Activated naive CD4-positive, alpha-beta T cell treated with anti-CD3 and anti-CD28 coated beads for 36 hours (primary cell): ENCODE measurements around the gene SNX24. TPM values are rescaled to one million over a fixed set of nuclear protein-coding genes. Genes with fewer than 3 reads are reported as not detected.

Experiments
- CTCF ChIA-PET: fragments of 350-600 bp; sonication (Branson Sonifier 250); formaldehyde crosslinking; loops from one replicate; lab custom pipeline; 2021; ENCODE audit warnings: antibody characterized with exemption; lab: Charles Lee
- DNase-seq: peaks from one replicate; pipeline ENCODE4 v3.0.0-alpha.2; 2020
- H3K27ac Mint-ChIP-seq: one replicate; pipeline ENCODE4 v1.8.0; 2021; ENCODE audit warnings: mild to moderate bottlenecking, mixed read lengths
- H3K27me3 Mint-ChIP-seq: one replicate; pipeline ENCODE4 v1.8.0; 2021; ENCODE audit warnings: low read depth, mixed read lengths
- H3K36me3 Mint-ChIP-seq: one replicate; pipeline ENCODE4 v1.8.0; 2021; ENCODE audit warnings: low read depth, mixed read lengths
- H3K4me1 Mint-ChIP-seq: one replicate; pipeline ENCODE4 v1.8.0; 2021; ENCODE audit warnings: low read depth, mixed read lengths
- H3K4me3 Mint-ChIP-seq: one replicate; pipeline ENCODE4 v1.8.0; 2021; ENCODE audit warnings: mild to moderate bottlenecking, moderate library complexity, mixed read lengths
- H3K9me3 Mint-ChIP-seq: one replicate; pipeline ENCODE4 v1.8.0; 2021; ENCODE audit warnings: mixed read lengths
- intact Hi-C: fragments of 100-400 bp; cut with micrococcal nuclease; formaldehyde crosslinking; loops from one replicate; pipeline ENCODE4 v1.15.1; 2023
- total RNA-seq, 2 experiments: library from RNA; stranded (reverse); gene quantifications; one replicate each; pipeline ENCODE4 v1.2.3, GENCODE V29; 2021

SNX24 gene, protein sequence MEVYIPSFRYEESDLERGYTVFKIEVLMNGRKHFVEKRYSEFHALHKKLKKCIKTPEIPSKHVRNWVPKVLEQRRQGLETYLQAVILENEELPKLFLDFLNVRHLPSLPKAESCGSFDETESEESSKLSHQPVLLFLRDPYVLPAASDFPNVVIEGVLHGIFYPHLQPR
- 1 to 10 TPM; 2.2 to 2.3 TPM for total RNA-seq

DNA sequence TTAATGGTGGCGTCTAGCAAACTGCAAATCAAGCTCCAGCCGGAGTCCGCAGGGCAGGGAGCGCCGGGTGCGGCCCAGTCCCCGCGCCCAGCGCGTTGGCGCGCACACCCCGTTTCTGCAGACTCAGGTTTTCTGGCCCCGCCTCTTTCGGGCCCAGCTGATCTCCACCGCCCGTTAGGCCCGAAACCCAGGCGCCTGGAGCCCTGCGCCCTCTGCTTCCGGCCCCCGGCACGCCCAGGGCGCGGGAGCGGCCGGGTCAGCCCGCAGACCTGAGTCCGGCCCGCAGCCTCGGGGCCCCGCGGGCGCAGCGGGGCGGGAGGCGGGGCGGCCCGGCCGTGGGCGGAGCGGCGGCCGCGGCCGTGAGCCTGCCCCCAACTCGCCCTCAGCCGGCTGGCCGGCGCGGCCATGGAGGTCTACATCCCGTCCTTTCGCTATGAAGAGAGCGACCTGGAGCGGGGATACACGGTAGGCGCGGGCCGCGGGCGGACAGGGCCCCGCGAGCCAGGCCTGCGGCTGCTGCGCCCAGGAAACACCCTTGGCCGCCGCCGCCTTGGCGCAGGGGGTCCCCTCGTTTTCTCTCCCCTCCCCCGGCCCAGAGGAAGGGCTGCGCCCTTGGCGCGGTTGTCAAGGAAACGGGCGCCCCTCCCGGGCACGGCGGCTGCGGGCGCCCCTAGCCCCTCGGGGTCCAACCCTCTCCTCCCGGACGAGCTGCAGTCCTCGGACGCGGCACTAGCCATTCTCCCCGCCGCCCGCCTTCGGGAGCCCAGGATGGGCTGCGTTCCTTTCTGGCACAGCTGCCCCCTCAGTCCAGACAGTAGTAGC is at the start of gene SNX24:
Gene SNX24 (plus strand): TSS at position 385 of the 822 bp plus-strand sequence. CDS start 21 bp downstream, at position 406.
- CTCF ChIA-PET = no interaction called here
- Mint-ChIP-seq H3K36me3 (no peaks in the 10 kb centered on the region), H3K27ac (no peak within 1 kb of the TSS), H3K27me3 (peaks cover 5% of the 10 kb centered on the region), H3K9me3 (no peaks in the 10 kb centered on the region), H3K4me3 (peak within 1 kb of the TSS; percentile 79), H3K4me1 (peaks cover 16% of the 10 kb centered on the region)
- intact Hi-C loops = loop anchor here (1.0 to 10.0 kb wide), 6 partner anchors 37 to 881 kb away; partner anchors contain the start of genes CEP120, CSNK1G3 and SRFBP1
- DNase-seq = peak; percentile 70

DNA sequence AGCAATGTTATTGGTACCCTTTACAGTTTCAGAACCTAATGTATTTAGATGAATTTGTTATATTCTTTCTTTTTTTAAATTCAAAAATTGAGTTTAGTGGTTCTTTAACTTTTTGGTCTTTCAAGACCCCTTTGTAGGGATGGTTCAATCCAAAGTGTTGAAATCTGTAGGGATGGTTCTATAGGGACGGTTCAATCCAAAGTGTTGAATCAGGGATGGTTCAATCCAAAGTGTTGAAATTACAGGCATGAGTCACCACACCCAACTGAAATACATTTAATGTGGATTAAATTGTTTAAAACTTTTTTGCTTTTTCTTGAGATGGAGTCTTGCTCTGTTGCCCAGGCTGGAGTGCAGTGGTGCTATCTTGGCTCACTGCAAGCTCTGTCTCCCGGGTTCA is 39.9 kb upstream of the SNX24 start:
- H3K4me1 Mint-ChIP-seq = no peaks in the 10 kb centered on the region
- CTCF ChIA-PET = no interaction called here

DNA sequence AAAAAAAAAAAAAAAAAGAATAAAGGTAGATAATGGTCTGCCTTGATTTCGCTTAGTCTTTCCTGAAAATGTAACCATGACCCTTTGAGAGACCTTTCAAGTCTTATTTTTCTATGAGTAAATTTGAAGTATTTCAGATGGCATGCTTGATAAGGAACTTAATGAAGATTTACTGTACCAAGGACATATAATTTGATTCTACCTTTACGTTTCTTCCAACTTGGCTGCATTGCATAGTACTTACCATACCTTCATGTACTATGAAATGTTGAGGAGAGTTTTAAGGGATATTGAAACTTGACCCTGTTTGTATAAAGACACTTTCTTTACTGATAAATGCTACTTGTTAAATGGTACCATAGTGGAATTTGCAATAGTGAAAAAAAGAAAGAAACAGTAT is 35.0 kb upstream of the SNX24 start:
- H3K4me3 Mint-ChIP-seq = no peak overlapping the region
- no peak for DNase-seq
- no peak overlapping the region for H3K27ac Mint-ChIP-seq
- CTCF ChIA-PET = interaction anchor here (0.7 kb wide), 1 partner anchor 37 kb away, joined by 3 read pairs; no protein-coding TSS in a partner anchor
- H3K9me3 Mint-ChIP-seq = no peaks in the 10 kb centered on the region
- H3K4me1 Mint-ChIP-seq = no peaks in the 10 kb centered on the region
- no peaks in the 10 kb centered on the region for H3K27me3 Mint-ChIP-seq
- intact Hi-C loops = no loop called here
- peaks cover 31% of the 10 kb centered on the region for H3K36me3 Mint-ChIP-seq

More for the DNA sequence above, 39.9 kb upstream of the SNX24 start:
- H3K27ac Mint-ChIP-seq = no peak overlapping the region
- no peaks in the 10 kb centered on the region for H3K27me3 Mint-ChIP-seq
- H3K9me3 Mint-ChIP-seq = no peaks in the 10 kb centered on the region
- peaks cover 39% of the 10 kb centered on the region for H3K36me3 Mint-ChIP-seq
- no peak for DNase-seq
- intact Hi-C loops = no loop called here
- no peak overlapping the region for H3K4me3 Mint-ChIP-seq

DNA sequence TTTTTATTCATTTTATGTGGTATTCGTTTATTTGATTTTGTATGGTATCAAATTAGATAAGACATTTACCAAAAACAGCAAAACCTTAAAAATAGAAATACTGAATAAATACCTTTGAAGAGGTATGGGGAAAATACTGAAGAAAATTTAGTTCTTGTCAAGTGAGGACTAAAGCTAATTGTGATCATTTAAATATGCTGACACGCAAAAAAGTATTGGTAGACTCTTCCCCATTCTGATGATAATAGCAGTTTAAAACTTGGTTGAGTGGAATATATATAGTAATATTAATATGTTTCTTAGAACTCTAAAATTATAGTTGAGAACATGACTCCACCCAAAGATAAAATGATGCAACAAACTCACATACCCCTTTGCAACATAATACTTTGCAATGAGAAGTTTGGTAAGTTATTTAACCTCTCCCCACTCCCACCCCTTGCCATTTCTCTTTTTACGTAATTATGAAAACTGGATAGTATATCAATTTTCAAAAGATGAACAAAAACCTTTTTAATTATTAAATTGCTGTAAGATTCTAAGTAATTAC is 30.1 kb upstream of the SNX24 start:
- intact Hi-C loops = no loop called here
- Mint-ChIP-seq H3K4me1 (no peaks in the 10 kb centered on the region), H3K27ac (no peak overlapping the region), H3K36me3 (peaks cover 11% of the 10 kb centered on the region), H3K4me3 (no peak overlapping the region), H3K9me3 (no peaks in the 10 kb centered on the region), H3K27me3 (no peaks in the 10 kb centered on the region)
- CTCF ChIA-PET = no interaction called here
- no peak for DNase-seq

DNA sequence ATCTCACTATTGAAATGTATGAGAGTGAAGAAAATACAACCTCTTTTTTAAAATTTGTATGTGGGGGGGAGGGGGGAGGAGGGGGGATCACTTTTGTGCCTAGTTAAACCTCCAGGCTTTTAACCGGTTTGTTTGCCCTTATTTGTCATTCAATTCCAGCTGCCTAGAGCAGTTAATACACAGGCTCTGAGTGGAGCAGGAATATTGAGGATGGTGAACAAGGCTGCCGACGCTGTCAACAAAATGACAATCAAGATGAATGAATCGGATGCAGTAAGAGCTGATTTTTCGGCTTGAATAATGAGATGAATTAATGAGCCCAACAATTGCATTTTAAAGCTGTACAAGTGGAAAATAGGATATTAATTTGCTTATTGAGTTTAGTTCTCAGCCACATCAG is 28.7 kb upstream of the SNX24 start:
- Mint-ChIP-seq H3K4me3 (no peak overlapping the region), H3K4me1 (no peaks in the 10 kb centered on the region), H3K36me3 (peaks cover 9% of the 10 kb centered on the region), H3K27me3 (no peaks in the 10 kb centered on the region), H3K9me3 (no peaks in the 10 kb centered on the region), H3K27ac (no peak overlapping the region)
- CTCF ChIA-PET = no interaction called here
- intact Hi-C loops = no loop called here
- DNase-seq = no peak

DNA sequence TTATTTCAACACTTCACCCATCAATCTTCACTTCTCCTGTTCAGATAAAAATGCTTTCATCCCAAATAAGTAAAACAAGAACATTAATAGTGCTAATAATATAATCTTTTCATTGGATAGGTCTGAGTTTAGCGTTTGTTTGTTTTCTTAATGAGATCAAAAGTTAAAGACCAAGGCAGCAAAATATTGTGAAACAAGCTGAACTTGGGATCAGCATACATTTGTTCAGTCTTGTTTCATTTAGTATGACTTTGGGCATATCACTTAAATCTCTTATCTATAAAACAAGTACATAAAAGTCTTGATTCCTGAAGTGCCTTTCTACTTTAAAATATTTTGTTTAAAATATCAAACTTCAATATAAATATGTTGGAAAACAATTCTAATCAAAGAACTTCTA is 13.4 kb upstream of the SNX24 start:
- no peaks in the 10 kb centered on the region for H3K27me3 Mint-ChIP-seq
- CTCF ChIA-PET = no interaction called here
- no peaks in the 10 kb centered on the region for H3K4me1 Mint-ChIP-seq
- no peak overlapping the region for H3K27ac Mint-ChIP-seq
- intact Hi-C loops = no loop called here
- peaks cover 10% of the 10 kb centered on the region for H3K36me3 Mint-ChIP-seq
- no peak for DNase-seq
- no peaks in the 10 kb centered on the region for H3K9me3 Mint-ChIP-seq
- H3K4me3 Mint-ChIP-seq = no peak overlapping the region

DNA sequence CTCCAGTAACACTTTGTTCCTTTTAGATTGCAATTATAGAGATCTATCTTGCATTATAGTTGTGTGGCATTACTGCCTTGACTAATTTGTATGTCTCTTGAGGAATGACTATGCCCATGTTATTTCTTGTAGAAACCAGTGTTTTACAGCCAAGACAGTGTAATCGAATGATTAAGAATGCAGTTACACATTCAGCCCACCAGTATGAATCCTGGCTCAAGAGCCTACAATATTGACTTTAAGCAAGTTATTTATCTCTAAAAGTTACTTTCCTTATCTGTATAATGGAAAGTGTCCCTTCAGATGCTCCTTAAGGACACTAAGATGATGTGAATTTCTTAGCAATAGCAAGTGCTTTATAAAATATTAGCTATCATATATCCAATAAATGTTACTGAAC is 9.7 kb upstream of the SNX24 start:
- no peak for DNase-seq
- intact Hi-C loops = no loop called here
- Mint-ChIP-seq H3K27ac (no peak overlapping the region), H3K4me3 (no peak overlapping the region), H3K9me3 (no peaks in the 10 kb centered on the region), H3K36me3 (no peaks in the 10 kb centered on the region), H3K4me1 (no peaks in the 10 kb centered on the region), H3K27me3 (peaks cover 3% of the 10 kb centered on the region)
- CTCF ChIA-PET = no interaction called here

DNA sequence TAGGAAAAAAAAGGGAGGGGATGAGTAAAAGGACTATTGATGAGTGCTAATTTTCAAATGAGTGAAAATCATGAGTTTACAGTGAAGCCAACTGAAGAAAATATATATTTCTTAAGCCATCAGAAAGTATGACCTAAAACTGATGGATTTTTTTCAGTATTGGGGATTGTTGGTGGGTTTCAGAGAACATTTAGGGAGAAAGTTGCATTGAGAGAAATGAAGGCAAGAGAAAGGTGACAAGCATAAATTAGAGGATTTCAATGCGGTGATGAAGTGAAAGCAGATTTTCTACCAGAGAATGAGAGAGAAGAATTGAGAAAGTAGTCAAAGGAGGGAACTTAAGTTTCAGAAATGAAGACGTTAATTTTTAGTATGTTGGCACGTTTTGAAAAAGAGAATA is 8.5 kb upstream of the SNX24 start:
- intact Hi-C loops = no loop called here
- Mint-ChIP-seq H3K27ac (no peak overlapping the region), H3K9me3 (no peaks in the 10 kb centered on the region), H3K27me3 (peaks cover 3% of the 10 kb centered on the region), H3K36me3 (no peaks in the 10 kb centered on the region), H3K4me1 (no peaks in the 10 kb centered on the region), H3K4me3 (no peak overlapping the region)
- no peak for DNase-seq
- CTCF ChIA-PET = no interaction called here

DNA sequence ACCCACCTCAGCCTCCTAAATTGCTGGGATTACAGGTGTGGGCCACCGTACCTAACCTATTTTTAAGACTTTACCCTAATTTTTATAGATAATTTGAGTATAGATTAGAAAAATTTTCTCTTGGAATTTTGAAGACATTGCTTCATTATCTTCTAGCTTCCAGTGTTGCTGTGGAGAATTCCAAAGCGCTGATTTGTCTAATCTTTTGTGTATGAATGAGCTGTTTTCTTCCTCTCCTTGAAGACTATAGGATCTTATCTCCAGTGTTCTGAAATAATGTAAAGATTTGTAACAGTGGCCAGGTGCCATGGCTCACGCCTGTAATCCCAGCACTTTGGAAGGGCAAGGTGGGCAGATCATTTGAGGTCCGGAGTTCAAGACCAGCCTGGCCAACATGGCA is 5.7 kb upstream of the SNX24 start:
- no peak overlapping the region for H3K27ac Mint-ChIP-seq
- H3K36me3 Mint-ChIP-seq = no peaks in the 10 kb centered on the region
- peaks cover 3% of the 10 kb centered on the region for H3K27me3 Mint-ChIP-seq
- DNase-seq = no peak
- CTCF ChIA-PET = no interaction called here
- H3K4me3 Mint-ChIP-seq = no peak overlapping the region
- no peaks in the 10 kb centered on the region for H3K9me3 Mint-ChIP-seq
- intact Hi-C loops = loop anchor here (10.0 kb wide), 1 partner anchor 875 kb away; the partner anchor contains the start of gene SRFBP1
- H3K4me1 Mint-ChIP-seq = peaks cover 12% of the 10 kb centered on the region

DNA sequence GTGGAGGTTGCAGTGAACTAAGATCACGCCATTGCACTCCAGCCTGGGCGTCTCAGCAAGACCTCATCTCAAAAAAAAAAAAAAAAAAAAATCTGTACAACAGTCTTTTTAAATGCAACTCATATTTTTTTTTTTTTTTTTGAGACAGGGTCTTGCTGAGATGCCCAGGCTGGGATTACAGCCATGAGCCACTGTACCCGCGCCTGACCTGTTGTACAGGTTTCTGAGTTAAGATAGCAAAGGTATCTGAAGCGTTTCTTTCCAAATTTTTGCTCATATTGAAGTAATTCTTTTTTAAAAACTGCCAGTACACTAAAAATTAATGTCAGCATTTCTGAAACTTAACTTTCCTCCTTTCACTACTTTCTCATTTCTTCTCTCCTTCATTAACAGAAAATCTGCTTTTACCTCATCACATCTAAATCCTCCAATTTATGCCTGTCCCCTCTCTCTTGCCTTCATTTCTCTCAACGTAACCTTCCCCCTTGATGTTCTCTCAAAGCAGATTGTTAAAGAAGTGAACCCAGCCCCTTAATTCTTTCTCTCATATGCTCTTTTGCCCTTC is 3.3 kb upstream of the SNX24 start:
- DNase-seq = no peak
- H3K4me1 Mint-ChIP-seq = peaks cover 16% of the 10 kb centered on the region
- H3K27ac Mint-ChIP-seq = no peak overlapping the region
- no peaks in the 10 kb centered on the region for H3K36me3 Mint-ChIP-seq
- no peaks in the 10 kb centered on the region for H3K9me3 Mint-ChIP-seq
- H3K4me3 Mint-ChIP-seq = no peak overlapping the region
- CTCF ChIA-PET = no interaction called here
- intact Hi-C loops = loop anchor here (10.0 kb wide), 1 partner anchor 877 kb away; the partner anchor contains the start of gene SRFBP1
- H3K27me3 Mint-ChIP-seq = peaks cover 8% of the 10 kb centered on the region

DNA sequence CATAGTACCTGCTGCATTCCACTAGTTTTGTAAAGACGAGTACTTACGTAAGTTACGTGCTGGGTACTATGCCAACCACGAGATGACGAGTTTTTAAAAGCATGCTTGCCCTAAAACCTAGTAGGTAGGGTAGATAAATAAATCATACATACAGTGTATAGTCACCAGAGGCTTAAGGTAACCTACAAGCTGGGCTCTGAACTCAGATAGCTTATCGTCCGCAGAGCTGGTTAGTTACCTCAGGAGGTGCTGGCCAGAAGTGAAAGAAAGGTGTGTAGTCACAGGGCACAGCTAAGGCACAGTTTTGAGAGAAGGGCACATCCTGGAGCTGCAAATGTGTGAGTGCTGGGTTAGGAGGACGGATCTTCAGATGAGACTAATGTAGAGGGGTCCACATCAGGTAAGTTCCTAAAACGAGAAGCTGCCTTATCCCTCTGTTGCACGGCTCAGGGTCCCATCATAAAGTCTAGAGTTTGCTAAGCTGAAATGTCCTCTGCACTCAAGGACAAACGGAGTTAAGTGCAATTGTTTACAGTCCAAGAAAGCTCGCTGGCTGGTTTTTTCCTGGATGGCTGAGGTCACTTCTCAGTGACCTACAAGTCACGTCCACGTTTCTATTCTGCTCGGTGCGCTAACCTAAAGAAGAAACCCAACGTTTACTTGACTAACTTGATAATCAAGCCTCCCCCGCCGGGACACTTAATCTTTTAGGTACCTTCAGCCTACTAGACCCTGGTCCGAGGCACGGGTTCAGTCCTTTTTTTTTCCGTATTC is 1.1 kb upstream of the SNX24 start:
- CTCF ChIA-PET = interaction anchor here (1.0 kb wide), 1 partner anchor 140 kb away, joined by 3 read pairs; no protein-coding TSS in a partner anchor
- peak; percentile 12 for DNase-seq
- peaks cover 5% of the 10 kb centered on the region for H3K27me3 Mint-ChIP-seq
- intact Hi-C loops = loop anchor here (2.0 to 10.0 kb wide), 3 partner anchors 38 to 880 kb away; partner anchors contain the start of gene SRFBP1
- no peak overlapping the region for H3K27ac Mint-ChIP-seq
- peak overlapping the region; percentile 79 for H3K4me3 Mint-ChIP-seq
- H3K4me1 Mint-ChIP-seq = peaks cover 16% of the 10 kb centered on the region
- no peaks in the 10 kb centered on the region for H3K36me3 Mint-ChIP-seq
- no peaks in the 10 kb centered on the region for H3K9me3 Mint-ChIP-seq

DNA sequence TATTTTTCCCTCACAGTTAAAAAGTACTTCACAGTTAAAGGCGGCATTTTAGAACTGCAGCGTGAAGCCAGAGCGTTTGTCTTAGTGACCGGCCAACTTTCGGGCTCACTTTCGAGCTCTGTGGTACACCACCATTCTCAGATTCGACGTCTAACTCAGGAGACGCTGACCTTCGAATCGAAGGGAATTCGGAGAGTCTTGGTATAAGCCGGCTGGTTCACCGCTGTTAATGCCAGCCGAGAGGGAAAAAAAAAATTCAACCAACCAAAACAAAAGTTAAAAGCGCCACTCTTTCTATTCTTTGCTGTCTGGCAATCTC is 544 bp upstream of the SNX24 start:
- H3K4me1 Mint-ChIP-seq = peaks cover 16% of the 10 kb centered on the region
- H3K4me3 Mint-ChIP-seq = peak overlapping the region; percentile 79
- intact Hi-C loops = loop anchor here (1.0 to 10.0 kb wide), 6 partner anchors 38 to 880 kb away; partner anchors contain the start of genes CEP120, CSNK1G3 and SRFBP1
- no peaks in the 10 kb centered on the region for H3K36me3 Mint-ChIP-seq
- peak; percentile 10 for DNase-seq
- H3K27me3 Mint-ChIP-seq = peaks cover 5% of the 10 kb centered on the region
- H3K27ac Mint-ChIP-seq = no peak overlapping the region
- CTCF ChIA-PET = no interaction called here
- H3K9me3 Mint-ChIP-seq = no peaks in the 10 kb centered on the region
